HepG2 (cell line): ENCODE results near the gene THBS2. TPM values are rescaled to one million over a fixed set of nuclear protein-coding genes. Genes with fewer than 3 reads are reported as not detected.

ENCODE experiments used
- ARID3A ChIP-seq: IDR thresholded peaks from 2 replicates; pipeline ENCODE4 v1.6.1; 2012; ENCODE audit warnings: low read depth, low read length, improper control_type of control experiment
- ATF1 ChIP-seq: IDR thresholded peaks from 2 replicates; pipeline ENCODE4 v1.6.1; 2016; ENCODE audit warnings: mild to moderate bottlenecking, control low read depth
- DNMT3B ChIP-seq: conservative IDR thresholded peaks from 2 replicates; pipeline ENCODE4 v1.6.1; 2016; ENCODE audit warnings: missing biosample characterization, control low read depth
- GLMP ChIP-seq: sonication (generic); formaldehyde crosslinking; IDR thresholded peaks from 2 replicates; pipeline ENCODE4 v1.9.0; 2021; ENCODE audit warnings: missing genetic modification reagents, mild to moderate bottlenecking, borderline replicate concordance
- MTF2 ChIP-seq: sonication (generic); formaldehyde crosslinking; IDR thresholded peaks from 2 replicates; pipeline ENCODE4 v1.5.0; 2020; ENCODE audit warnings: missing genetic modification reagents, borderline replicate concordance
- SOX6 ChIP-seq, 2 experiments: fragments of 450-650 bp in 1 of 2; sonication (generic) in 1 of 2; formaldehyde crosslinking in 1 of 2; IDR thresholded peaks; 2 replicates each; pipeline versions ENCODE4 v1.4.0 to v1.6.1; 2017 to 2020; ENCODE audit warnings: antibody characterized with exemption in 1 of 2, mild to moderate bottlenecking in 1 of 2, missing genetic modification reagents in 1 of 2
- USF2 ChIP-seq, 2 experiments: sonication (generic) in 1 of 2; formaldehyde crosslinking in 1 of 2; IDR thresholded peaks; 2 replicates each; pipeline versions ENCODE4 v1.5.1 to v1.6.1; 2011 to 2020; ENCODE audit warnings: borderline replicate concordance in 1 of 2, low read depth in 1 of 2, low read length in 1 of 2, mild to moderate bottlenecking in 1 of 2, missing genetic modification reagents in 1 of 2, moderate library complexity in 1 of 2
- ZBTB44 ChIP-seq: sonication (generic); formaldehyde crosslinking; IDR thresholded peaks from 2 replicates; pipeline ENCODE4 v1.4.0; 2020; ENCODE audit warnings: missing genetic modification reagents
- ZNF367 ChIP-seq: sonication (generic); formaldehyde crosslinking; IDR thresholded peaks from 2 replicates; pipeline ENCODE4 v1.4.0; 2020; ENCODE audit warnings: missing genetic modification reagents, borderline replicate concordance
- ZNF639 ChIP-seq: conservative IDR thresholded peaks from 2 replicates; pipeline ENCODE4 v1.6.1; 2018; ENCODE audit warnings: missing genetic modification reagents
- ZNF644 ChIP-seq: IDR thresholded peaks from 2 replicates; pipeline ENCODE4 v1.6.1; 2016; ENCODE audit warnings: low read depth
- ZNF691 ChIP-seq: sonication (generic); formaldehyde crosslinking; IDR thresholded peaks from 2 replicates; pipeline ENCODE4 v1.4.0; 2020; ENCODE audit warnings: missing genetic modification reagents, low read depth, mild to moderate bottlenecking, borderline replicate concordance
- polyA plus RNA-seq, 8 experiments: library from polyadenylated mRNA; depleted of rRNA in 3 of 8; stranded (reverse) in 7 of 8; unstranded in 1 of 8; fragments of >200 nt; fragmentation: Illumina TruSeq in 4 of 8; extraction: Trizol in 4 of 8; gene quantifications; 2 replicates each; pipeline versions ENCODE4 v1.2.1 to v1.2.3, GENCODE V29; 2011 to 2016; ENCODE audit warnings: low read depth in 4 of 8, missing spikeins in 1 of 8, mixed read lengths in 1 of 8; ENCODE audit not compliant: insufficient read depth in 1 of 8
- total RNA-seq, 5 experiments: library from RNA; depleted of rRNA; stranded (reverse); fragments of >200 nt; fragmentation: Illumina TruSeq; extraction: Trizol; gene quantifications; 2 replicates each; pipeline ENCODE4 v1.2.3, GENCODE V29; 2016; ENCODE audit warnings: low read depth in 1 of 5

THBS2 gene
- total and polyA plus RNA-seq, 2 of the 13 experiments (the other 11 are each of a cell fraction or from before 2014, with no cell fraction given): 0.12 to 0.15 TPM

DNA sequence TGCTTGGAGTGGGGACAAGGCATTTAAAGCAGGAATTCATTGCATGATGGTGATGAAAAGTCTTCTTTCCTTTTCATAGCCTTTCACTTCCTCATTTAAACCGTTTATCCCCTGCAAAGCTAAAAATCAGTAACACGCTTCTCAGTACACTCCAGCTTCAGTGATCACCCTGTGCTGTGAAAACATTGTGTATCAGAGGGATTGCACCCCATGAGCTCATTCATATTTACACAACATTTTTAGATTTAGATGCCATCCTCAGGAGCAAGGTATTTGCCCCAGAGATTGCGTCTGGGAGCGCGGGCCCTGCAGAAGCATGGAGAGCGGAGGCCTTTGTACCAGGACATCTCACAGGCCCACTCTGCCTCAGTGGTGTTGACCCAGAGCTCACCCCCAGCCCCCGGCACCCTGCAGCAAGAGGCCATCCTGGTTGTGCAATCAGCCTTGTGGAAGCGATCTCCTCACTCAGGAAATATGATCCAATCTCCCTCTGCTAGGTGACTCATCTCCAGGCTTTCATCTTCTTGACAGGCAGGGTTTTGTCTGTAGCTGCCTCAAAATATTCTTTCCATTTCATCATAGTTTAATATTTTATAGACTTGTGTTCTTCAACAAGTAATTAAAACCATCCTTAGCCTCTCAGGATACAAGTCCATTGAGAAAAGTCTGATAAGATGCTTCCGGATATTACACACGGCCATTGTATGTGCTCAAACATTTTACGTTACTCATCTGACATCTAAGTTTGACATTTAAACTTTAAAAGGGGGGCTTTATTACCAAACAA lies 38.9 kb upstream of the THBS2 start (continued):
- TF ChIP-seq ZBTB44 (CRISPR knock-in tag): no peak
- peak; percentile 46; the same call in 1 of the 2 replicates for TF ChIP-seq ZNF639 (CRISPR knock-in tag)
- TF ChIP-seq SOX6 (IDR thresholded peaks at IDR 0.05): no peak
- TF ChIP-seq SOX6 (CRISPR knock-in tag; IDR thresholded peaks at IDR 0.05): peak; percentile 97
- TF ChIP-seq DNMT3B (CRISPR knock-in tag): peak; percentile 77; the same call in 1 of the 2 replicates
- peak; percentile 94 for TF ChIP-seq ZNF644 (CRISPR knock-in tag)
- no peak for TF ChIP-seq MTF2 (CRISPR knock-in tag)
- TF ChIP-seq ZNF691 (CRISPR knock-in tag): peak; percentile 86; the same call in 1 of the 2 replicates
- no peak for TF ChIP-seq USF2 (IDR thresholded peaks at IDR 0.05; ENCODE audit: low read depth, low read length)
- no peak for TF ChIP-seq USF2 (CRISPR knock-in tag; IDR thresholded peaks at IDR 0.05; ENCODE audit: borderline replicate concordance)
- TF ChIP-seq GLMP (CRISPR knock-in tag): no peak
- TF ChIP-seq ZNF367 (CRISPR knock-in tag): no peak
- peak; percentile 81 for TF ChIP-seq ARID3A
- no peak; the same call in 1 of the 2 replicates for TF ChIP-seq ATF1
